ENCODE results near the gene SCP2. TPM values are rescaled to one million over a fixed set of nuclear protein-coding genes. Genes with fewer than 3 reads are reported as not detected.
"Not testable (repeated sequence)": the region's sequence is repeated elsewhere in the genome, so short reads cannot be mapped to it uniquely, and the experiment has no call there.

Gene SCP2
- total RNA-seq, 1 experiment from 2014 or later, result 125 TPM

DNA sequence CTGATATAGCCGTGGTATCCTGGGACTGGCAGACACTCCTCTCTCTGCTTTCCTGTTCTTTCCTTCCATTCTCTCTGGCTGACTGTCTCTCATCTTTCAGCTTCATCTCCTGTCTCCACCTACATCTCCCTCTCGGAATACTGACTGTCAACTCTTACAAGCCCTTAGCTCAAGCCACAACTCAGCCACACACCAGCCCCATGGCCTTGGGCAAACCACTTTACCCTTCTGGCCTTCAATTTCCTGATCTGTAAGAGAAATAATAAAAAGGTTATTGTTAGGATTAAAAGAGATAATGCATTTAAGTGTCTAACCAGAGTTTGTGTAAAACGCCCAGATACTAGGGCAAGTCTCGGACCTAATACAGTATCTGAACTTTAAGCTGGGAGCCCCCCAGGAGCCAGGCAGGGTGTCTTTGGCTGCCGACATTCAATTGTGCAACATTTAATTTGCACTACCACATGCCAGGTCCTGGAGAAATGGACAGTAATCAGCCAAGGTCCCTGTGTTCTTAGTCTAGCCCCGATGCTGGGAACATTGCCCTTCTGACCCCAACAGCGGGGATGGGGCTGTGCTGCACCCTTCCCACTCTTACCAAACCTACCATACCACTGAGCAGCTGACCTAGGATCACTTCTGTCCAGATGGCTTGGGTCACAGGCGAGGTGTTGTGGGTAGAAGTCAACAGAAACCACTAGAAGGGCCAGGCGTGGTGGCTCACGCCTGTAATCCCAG lies 10.7 kb upstream of the SCP2 start:
- DNase-seq (ENCODE audit: low read depth), result no peak

DNA sequence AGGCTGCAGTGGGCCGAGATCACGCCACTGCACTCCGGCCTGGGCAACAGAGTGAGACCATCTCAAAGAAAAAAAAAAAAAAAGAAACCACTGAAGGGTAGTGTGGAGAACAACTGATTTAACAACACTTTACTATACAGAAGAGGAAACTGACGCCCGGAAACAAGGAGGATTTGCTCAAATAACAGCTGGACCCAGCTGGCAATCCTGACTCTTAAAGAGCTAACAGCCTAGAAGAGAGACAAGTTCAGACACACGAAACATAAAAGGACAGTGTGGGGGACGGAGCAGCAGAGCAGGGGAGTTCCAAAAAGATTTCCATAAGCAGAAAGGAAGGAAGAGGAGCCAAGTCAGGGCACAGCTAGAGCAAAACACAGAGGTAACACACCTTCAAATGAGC lies 9.9 kb upstream of the SCP2 start:
- DNase-seq (ENCODE audit: low read depth), result no peak

GRCh38 chr1:52917581-52917980 lies 9.5 kb upstream of the SCP2 start:
- DNase-seq (ENCODE audit: low read depth), result no peak

- no peak for DNase-seq (ENCODE audit: low read depth)
Observed at GRCh38 chr1:52918201-52918600, 8.9 kb upstream of the SCP2 start.

DNA sequence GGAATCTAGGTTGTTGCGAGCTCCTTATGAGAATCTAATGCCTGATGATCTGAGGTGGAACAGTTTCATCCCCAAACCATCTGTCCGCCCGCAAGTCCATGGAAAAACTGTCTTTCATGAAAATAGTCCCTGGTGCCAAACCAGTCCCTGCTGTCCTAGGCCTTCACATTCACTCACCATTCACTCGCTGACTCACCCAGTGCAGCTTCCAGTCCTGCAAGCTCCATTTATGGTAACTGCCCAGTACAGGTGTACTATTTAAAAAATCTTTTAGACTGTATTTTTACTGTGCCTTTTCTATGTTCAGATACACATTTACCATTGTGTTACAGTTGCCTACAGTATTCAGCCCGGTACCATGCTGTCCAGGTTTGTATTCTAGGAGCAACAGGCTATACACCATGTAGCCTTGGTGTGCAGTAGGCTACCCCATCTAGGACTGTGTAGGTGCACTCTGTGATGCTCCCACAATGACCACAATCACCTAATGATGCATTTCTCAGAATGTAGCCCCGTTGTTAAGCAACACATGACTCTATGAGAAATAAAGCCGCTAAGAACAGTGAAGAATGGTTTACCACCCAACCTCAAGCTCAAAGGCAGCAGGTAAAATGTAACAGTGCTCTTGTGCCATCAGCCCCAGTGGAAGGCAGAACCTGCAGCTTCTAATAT lies 7.9 kb upstream of the SCP2 start:
- DNase-seq (ENCODE audit: low read depth), result no peak

DNA sequence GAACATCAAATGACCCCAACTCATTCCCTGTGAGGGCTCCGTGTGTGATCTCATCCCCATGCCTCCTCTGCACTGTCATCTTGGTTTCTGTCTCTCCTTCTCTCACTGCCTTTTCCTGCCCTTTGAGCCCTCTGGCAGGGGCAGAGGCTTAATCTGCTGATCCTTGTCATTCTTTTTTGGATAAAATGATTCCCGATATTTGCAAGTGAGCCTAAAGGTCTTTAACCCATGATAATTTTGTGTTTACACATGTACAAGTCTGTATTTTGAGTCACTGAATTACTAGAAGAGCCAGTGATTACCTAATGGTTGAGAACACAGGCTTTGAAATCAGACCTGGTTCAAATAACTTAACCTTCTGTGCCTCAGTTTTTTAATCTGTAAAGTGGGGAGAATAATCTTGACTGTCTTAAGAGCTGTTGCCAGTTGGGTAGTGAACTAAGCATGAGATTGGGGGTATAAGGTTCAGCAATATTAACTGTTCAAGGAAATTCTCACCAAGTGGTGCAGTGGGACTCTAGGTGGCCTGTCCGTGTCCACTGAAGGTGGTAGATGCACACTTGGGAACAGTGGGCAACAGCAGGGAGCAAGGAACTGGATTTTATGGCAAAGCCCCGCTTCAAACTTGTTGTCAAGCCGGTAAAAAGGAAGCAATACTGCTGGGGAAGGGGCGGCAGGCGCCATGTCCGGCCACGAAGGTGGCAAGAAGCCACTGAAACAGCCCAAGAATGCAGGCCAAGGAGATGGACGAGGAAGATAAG lies 7.2 kb upstream of the SCP2 start:
- no peak for DNase-seq (ENCODE audit: low read depth)

DNA sequence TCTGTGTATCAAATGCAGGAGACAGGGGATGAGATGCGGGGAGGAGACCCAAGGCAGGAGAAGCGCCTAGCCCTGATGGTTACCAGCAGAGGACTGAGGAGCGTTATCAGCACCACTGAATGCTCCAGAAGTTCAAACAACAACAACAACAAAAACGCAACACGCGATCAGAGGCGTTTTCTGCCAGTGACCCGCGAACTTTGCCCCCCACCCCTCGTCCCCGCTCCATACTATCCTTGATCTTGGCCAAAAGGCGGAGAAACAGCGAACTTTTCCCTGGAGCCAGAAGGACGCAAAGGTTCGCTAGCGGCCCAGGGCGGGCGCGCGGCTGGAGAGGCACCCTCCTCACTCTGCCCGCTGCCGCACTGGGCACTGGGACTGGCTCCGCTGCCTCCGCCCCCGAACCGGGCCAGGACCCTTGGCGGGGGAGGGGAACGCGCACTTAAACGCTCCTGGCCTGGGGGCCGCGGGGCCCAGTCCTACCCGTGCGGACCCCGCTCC lies 6.2 kb upstream of the SCP2 start:
- DNase-seq (ENCODE audit: low read depth), result no peak

- DNase-seq (ENCODE audit: low read depth), result peak; percentile 48
Observed at GRCh38 chr1:52925571-52926005, 1.5 kb upstream of the SCP2 start.

GRCh38 chr1:52926864-52927211 lies 238 bp upstream of the SCP2 start:
- DNase-seq (ENCODE audit: low read depth), result no peak

GRCh38 chr1:52928015-52928404 lies 934 bp downstream of the SCP2 start:
- DNase-seq (ENCODE audit: low read depth), result no peak

GRCh38 chr1:52929019-52929418 lies 1.9 kb downstream of the SCP2 start:
- no peak for DNase-seq (ENCODE audit: low read depth)

GRCh38 chr1:52937433-52938182 lies 10.5 kb downstream of the SCP2 start:
- no peak for DNase-seq (ENCODE audit: low read depth)

- DNase-seq (ENCODE audit: low read depth), result no peak
Observed at GRCh38 chr1:52938183-52938451, 11.0 kb downstream of the SCP2 start.

- DNase-seq (ENCODE audit: low read depth), result no peak
Observed at GRCh38 chr1:52943876-52944416, 16.9 kb downstream of the SCP2 start.

- DNase-seq (ENCODE audit: low read depth), result no peak
Observed at GRCh38 chr1:52944566-52944965, 17.5 kb downstream of the SCP2 start.

- no peak for DNase-seq (ENCODE audit: low read depth)
Observed at GRCh38 chr1:52947490-52947889, 20.4 kb downstream of the SCP2 start.

GRCh38 chr1:52949602-52950001 lies 22.5 kb downstream of the SCP2 start:
- not testable (repeated sequence) for DNase-seq (ENCODE audit: low read depth)

DNA sequence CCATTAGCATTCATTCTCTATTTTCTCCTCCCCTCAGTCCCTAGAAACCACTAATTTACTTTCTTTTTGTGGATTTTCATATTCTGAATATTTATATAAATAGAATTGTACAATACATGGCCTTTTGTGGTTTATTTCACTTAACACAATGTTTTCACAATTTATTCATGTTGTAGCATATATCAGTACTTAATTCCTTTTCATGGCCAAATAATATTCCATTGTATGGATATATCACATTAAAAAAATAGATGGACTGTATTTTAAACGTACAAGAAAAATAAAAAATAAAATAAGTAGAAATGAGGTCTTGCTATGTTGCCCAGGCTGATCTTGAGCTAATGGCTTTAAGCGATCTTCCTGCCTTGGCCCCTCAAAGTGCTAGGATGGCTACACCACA lies 25.0 kb downstream of the SCP2 start:
- no peak for DNase-seq (ENCODE audit: low read depth)

DNA sequence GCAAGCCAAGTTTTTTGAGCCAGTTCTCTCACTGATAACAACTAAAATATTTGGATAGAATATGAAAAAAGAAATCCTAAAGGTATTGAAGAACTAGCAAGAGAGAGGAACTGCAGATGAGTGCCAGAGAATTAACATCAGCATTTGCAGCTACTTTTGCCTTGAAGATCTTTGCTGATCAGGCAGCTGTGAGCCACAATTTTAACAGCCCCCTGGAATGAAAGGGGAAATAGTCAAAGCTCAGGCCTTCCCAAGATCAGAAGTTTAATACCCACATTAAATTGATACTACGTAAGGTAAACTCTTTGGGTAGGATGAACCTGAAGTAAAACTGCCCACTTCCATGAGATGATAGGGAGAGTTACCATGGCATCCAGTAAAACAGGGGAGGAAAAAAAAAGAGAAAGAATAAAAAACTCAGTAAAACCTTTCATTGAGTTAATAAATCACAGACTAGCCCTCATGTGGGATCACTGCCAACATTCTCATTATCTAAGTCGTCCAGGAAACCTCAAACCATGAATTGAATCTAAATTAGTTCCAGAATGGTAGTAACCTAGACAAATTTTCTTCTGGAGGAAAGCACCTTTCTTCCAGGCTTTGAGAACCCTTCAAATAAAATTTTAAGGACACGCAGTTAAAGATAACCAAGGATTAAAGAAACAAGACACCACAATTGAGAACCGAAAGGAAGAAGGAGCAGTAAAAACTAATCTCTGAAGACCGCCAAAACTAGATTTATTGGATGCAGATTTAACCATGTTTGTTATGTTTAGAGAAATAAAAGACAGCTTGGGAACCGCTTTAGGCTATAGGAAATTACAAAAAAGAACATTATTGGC lies 28.3 kb downstream of the SCP2 start:
- peak; percentile 39 for DNase-seq (ENCODE audit: low read depth)

GRCh38 chr1:52963101-52963500 lies 36.0 kb downstream of the SCP2 start:
- no peak for DNase-seq (ENCODE audit: low read depth)

GRCh38 chr1:52967666-52968065 lies 40.6 kb downstream of the SCP2 start:
- no peak for DNase-seq (ENCODE audit: low read depth)

Measured in LHCN-M2 (cell line).